Hepatocyte (in vitro differentiated cells): ENCODE measurements around the gene NDUFB11. TPM values are rescaled to one million over a fixed set of nuclear protein-coding genes. Genes with fewer than 3 reads are reported as not detected.

Experiments
- DNase-seq: peaks from one replicate; pipeline ENCODE4 v3.0.0-alpha.2; 2016; ENCODE audit warnings: low spot score
- H2AFZ ChIP-seq: fragments of 200-600 bp; sonication (generic); 2 replicates; pipeline ENCODE4 v1.6.0; 2016; ENCODE audit warnings: antibody characterized with exemption, mild to moderate bottlenecking
- H3K27ac ChIP-seq: fragments of 200-600 bp; sonication (generic); 2 replicates; pipeline ENCODE4 v1.5.1; 2016; ENCODE audit warnings: mild to moderate bottlenecking
- H3K27me3 ChIP-seq: fragments of 200-600 bp; sonication (generic); 2 replicates; pipeline ENCODE4 v1.6.1; 2016
- H3K36me3 ChIP-seq: fragments of 200-600 bp; sonication (generic); replicated peaks from 2 replicates; pipeline ENCODE4 v1.5.1; 2016; ENCODE audit warnings: low read depth; ENCODE audit not compliant: insufficient read depth
- H3K4me1 ChIP-seq: fragments of 200-600 bp; sonication (generic); 2 replicates; pipeline ENCODE4 v1.5.1; 2016; ENCODE audit warnings: mild to moderate bottlenecking, moderate library complexity; ENCODE audit not compliant: insufficient read depth
- H3K4me2 ChIP-seq: fragments of 200-600 bp; sonication (generic); 2 replicates; pipeline ENCODE4 v1.6.0; 2016
- H3K4me3 ChIP-seq: fragments of 200-600 bp; sonication (generic); 2 replicates; pipeline ENCODE4 v1.5.1; 2016; ENCODE audit warnings: mild to moderate bottlenecking
- H3K79me2 ChIP-seq: fragments of 200-600 bp; sonication (generic); 2 replicates; pipeline ENCODE4 v1.6.0; 2017; ENCODE audit warnings: mild to moderate bottlenecking
- H3K9me2 ChIP-seq: fragments of 200-600 bp; sonication (generic); replicated peaks from 2 replicates; pipeline ENCODE4 v1.6.0; 2017; ENCODE audit warnings: mild to moderate bottlenecking; ENCODE audit not compliant: insufficient read depth
- H3K9me3 ChIP-seq: fragments of 200-600 bp; sonication (generic); 2 replicates; pipeline ENCODE4 v1.5.1; 2016; ENCODE audit warnings: low read depth, mild to moderate bottlenecking
- H4K20me1 ChIP-seq: fragments of 200-600 bp; sonication (generic); 2 replicates; pipeline ENCODE4 v1.6.0; 2016; ENCODE audit warnings: mild to moderate bottlenecking; ENCODE audit not compliant: insufficient read depth, poor library complexity, severe bottlenecking
- EZH2 ChIP-seq: fragments of 200-600 bp; sonication (generic); IDR thresholded peaks from 2 replicates; pipeline ENCODE4 v1.6.1; 2016; ENCODE audit warnings: antibody characterized with exemption, mild to moderate bottlenecking, borderline replicate concordance
- EZH2phosphoT487 ChIP-seq: fragments of 200-600 bp; sonication (generic); IDR thresholded peaks from one replicate; pipeline ENCODE4 v1.6.1; 2018; ENCODE audit warnings: antibody characterized with exemption, mild to moderate bottlenecking, low read depth, moderate library complexity; ENCODE audit not compliant: unreplicated experiment, severe bottlenecking
- WGBS: methylation state at CpG from one replicate; pipeline ENCODE4 v1.1.6; 2016; ENCODE audit warnings: low lambda C conversion rate; ENCODE audit errors: missing lambda C conversion rate; 5-methylcytosine and 5-hydroxymethylcytosine counted together
- polyA plus RNA-seq: library from polyadenylated mRNA; unstranded; fragments of >200 nt; fragmentation: Nextera tagmentation; extraction: Ambion mirVana; gene quantifications from 2 replicates; pipeline ENCODE4 v1.2.1, GENCODE V29; 2016
- total RNA-seq: library from RNA; depleted of rRNA; stranded (reverse); fragments of >200 nt; gene quantifications from 2 replicates; pipeline ENCODE4 v1.2.3, GENCODE V29; 2014
- TF ChIP-seq, protein P1 (sequence below): fragments of 200-600 bp; sonication (generic); IDR thresholded peaks from 2 replicates; pipeline ENCODE4 v1.5.1; 2016; ENCODE audit warnings: antibody characterized with exemption, mild to moderate bottlenecking; ENCODE audit not compliant: poor library complexity

The NDUFB11 gene
- total and polyA plus RNA-seq, 2 experiments from 2014 or later, result 65.4 to 168 TPM

DNA sequence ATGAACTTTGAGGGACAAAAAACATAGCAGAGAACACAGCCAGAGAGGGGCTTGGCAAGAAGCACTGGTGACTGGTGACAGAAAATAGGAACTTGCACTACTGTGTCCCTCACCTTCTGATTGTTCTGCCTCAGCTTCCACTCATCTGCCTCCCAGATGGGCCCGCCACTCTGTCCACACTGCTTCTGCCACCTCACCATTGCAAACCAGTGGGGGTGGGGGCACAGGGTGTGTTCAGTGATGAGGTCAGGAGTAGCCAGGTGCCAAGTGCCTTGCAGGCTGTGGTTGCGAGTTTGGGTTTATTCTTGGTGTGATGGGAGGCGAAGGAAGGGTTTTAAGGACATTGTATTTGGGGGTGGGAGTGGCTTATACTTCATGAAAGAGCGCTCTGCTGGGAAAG, 40.0 kb upstream of the NDUFB11 start:
- no peak overlapping the region for H3K4me3 ChIP-seq
- 89% methylated on average over 4 of the region's 4 CpGs for WGBS
- no peak overlapping the region for H3K4me2 ChIP-seq
- H2AFZ ChIP-seq, result no peak overlapping the region
- H3K9me3 ChIP-seq, result no peaks in the 10 kb centered on the region
- no peaks in the 10 kb centered on the region for H3K27me3 ChIP-seq
- H3K79me2 ChIP-seq, result no peaks in the 10 kb centered on the region
- TF ChIP-seq, protein P1, sequence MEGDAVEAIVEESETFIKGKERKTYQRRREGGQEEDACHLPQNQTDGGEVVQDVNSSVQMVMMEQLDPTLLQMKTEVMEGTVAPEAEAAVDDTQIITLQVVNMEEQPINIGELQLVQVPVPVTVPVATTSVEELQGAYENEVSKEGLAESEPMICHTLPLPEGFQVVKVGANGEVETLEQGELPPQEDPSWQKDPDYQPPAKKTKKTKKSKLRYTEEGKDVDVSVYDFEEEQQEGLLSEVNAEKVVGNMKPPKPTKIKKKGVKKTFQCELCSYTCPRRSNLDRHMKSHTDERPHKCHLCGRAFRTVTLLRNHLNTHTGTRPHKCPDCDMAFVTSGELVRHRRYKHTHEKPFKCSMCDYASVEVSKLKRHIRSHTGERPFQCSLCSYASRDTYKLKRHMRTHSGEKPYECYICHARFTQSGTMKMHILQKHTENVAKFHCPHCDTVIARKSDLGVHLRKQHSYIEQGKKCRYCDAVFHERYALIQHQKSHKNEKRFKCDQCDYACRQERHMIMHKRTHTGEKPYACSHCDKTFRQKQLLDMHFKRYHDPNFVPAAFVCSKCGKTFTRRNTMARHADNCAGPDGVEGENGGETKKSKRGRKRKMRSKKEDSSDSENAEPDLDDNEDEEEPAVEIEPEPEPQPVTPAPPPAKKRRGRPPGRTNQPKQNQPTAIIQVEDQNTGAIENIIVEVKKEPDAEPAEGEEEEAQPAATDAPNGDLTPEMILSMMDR, result no peak
- TF ChIP-seq EZH2 (no peak), EZH2phosphoT487 (no peak)
- no peak for DNase-seq
- no peaks in the 10 kb centered on the region for H3K4me1 ChIP-seq
- H3K36me3 ChIP-seq, result no peaks in the 10 kb centered on the region
- H3K27ac ChIP-seq, result no peak overlapping the region
- no peaks in the 10 kb centered on the region for H3K9me2 ChIP-seq
- no peaks in the 10 kb centered on the region for H4K20me1 ChIP-seq

- Histone ChIP-seq H3K4me2 (no peak overlapping the region), H3K27me3 (no peaks in the 10 kb centered on the region), H3K9me3 (no peaks in the 10 kb centered on the region), H4K20me1 (no peaks in the 10 kb centered on the region), H3K27ac (no peak overlapping the region), H3K79me2 (no peaks in the 10 kb centered on the region), H2AFZ (no peak overlapping the region), H3K4me1 (no peaks in the 10 kb centered on the region), H3K36me3 (no peaks in the 10 kb centered on the region), H3K4me3 (no peak overlapping the region), H3K9me2 (no peaks in the 10 kb centered on the region)
- TF ChIP-seq, protein P1, result no peak
- TF ChIP-seq EZH2phosphoT487 (no peak), EZH2 (no peak)
- no peak for DNase-seq
- 92% methylated on average over 9 of the region's 9 CpGs for WGBS
Observed at GRCh38 chrX:47182106-47182700, 37.7 kb upstream of the NDUFB11 start.

GRCh38 chrX:47181301-47181700, 36.8 kb upstream of the NDUFB11 start:
- H2AFZ ChIP-seq, result no peak overlapping the region
- H3K27ac ChIP-seq, result no peak overlapping the region
- no peaks in the 10 kb centered on the region for H3K9me2 ChIP-seq
- no peak overlapping the region for H3K4me3 ChIP-seq
- H3K9me3 ChIP-seq, result no peaks in the 10 kb centered on the region
- no peaks in the 10 kb centered on the region for H4K20me1 ChIP-seq
- DNase-seq, result no peak
- 96% methylated on average over 10 of the region's 10 CpGs for WGBS
- H3K79me2 ChIP-seq, result no peaks in the 10 kb centered on the region
- no peaks in the 10 kb centered on the region for H3K36me3 ChIP-seq
- no peaks in the 10 kb centered on the region for H3K4me1 ChIP-seq
- no peak overlapping the region for H3K4me2 ChIP-seq
- TF ChIP-seq EZH2, result no peak
- no peak for TF ChIP-seq EZH2phosphoT487
- TF ChIP-seq, protein P1, result no peak
- no peaks in the 10 kb centered on the region for H3K27me3 ChIP-seq

- TF ChIP-seq EZH2phosphoT487 (no peak), EZH2 (no peak)
- TF ChIP-seq, protein P1, result no peak
- H2AFZ ChIP-seq, result no peak overlapping the region
- no peaks in the 10 kb centered on the region for H3K4me1 ChIP-seq
- no peaks in the 10 kb centered on the region for H4K20me1 ChIP-seq
- WGBS, result 85% methylated on average over 8 of the region's 8 CpGs
- H3K27ac ChIP-seq, result no peak overlapping the region
- H3K9me3 ChIP-seq, result no peaks in the 10 kb centered on the region
- no peaks in the 10 kb centered on the region for H3K36me3 ChIP-seq
- no peak overlapping the region for H3K4me2 ChIP-seq
- DNase-seq, result no peak
- H3K9me2 ChIP-seq, result no peaks in the 10 kb centered on the region
- no peaks in the 10 kb centered on the region for H3K79me2 ChIP-seq
- no peak overlapping the region for H3K4me3 ChIP-seq
- H3K27me3 ChIP-seq, result no peaks in the 10 kb centered on the region
Observed at GRCh38 chrX:47180346-47180745, 35.8 kb upstream of the NDUFB11 start.
